H9 (cell line): Measurements from ENCODE around the gene RIMBP2. TPM values are rescaled to one million over a fixed set of nuclear protein-coding genes. Genes with fewer than 3 reads are reported as not detected.

Experiments
- DNase-seq: peaks from one replicate; pipeline ENCODE4 v3.0.0-alpha.2; 2017
- H2AFZ ChIP-seq: one replicate; pipeline ENCODE4 v1.6.1; 2013; ENCODE audit warnings: mild to moderate bottlenecking, low read length, control low read depth, moderate library complexity
- H2AK5ac ChIP-seq: 2 replicates; pipeline ENCODE4 v1.6.1; 2013; ENCODE audit warnings: low read length, control low read depth, mixed read lengths; ENCODE audit not compliant: insufficient read length
- H2BK120ac ChIP-seq: one replicate; pipeline ENCODE4 v1.6.1; 2013; ENCODE audit warnings: low read depth, mild to moderate bottlenecking, low read length, control low read depth, inconsistent platforms; ENCODE audit not compliant: poor library complexity, severe bottlenecking
- H2BK12ac ChIP-seq: 2 replicates; pipeline ENCODE4 v1.6.1; 2013; ENCODE audit warnings: low read length, control low read depth, mixed read lengths, low read depth; ENCODE audit not compliant: insufficient read length
- H2BK15ac ChIP-seq: 2 replicates; pipeline ENCODE4 v1.6.1; 2013; ENCODE audit warnings: low read depth, low read length, control low read depth
- H2BK20ac ChIP-seq: one replicate; pipeline ENCODE4 v1.6.1; 2013; ENCODE audit warnings: low read depth, mild to moderate bottlenecking, low read length, control low read depth, inconsistent platforms; ENCODE audit not compliant: poor library complexity, severe bottlenecking
- H2BK5ac ChIP-seq: 2 replicates; pipeline ENCODE4 v1.6.1; 2013; ENCODE audit warnings: low read length, control low read depth, mixed read lengths; ENCODE audit not compliant: insufficient read length
- H3K14ac ChIP-seq: 2 replicates; pipeline ENCODE4 v1.6.1; 2013; ENCODE audit warnings: low read length, control low read depth; ENCODE audit not compliant: insufficient read depth
- H3K18ac ChIP-seq: 2 replicates; pipeline ENCODE4 v1.6.1; 2013; ENCODE audit warnings: low read depth, mild to moderate bottlenecking, mixed read lengths, low read length, control low read depth; ENCODE audit not compliant: insufficient read length
- H3K23ac ChIP-seq: 2 replicates; pipeline ENCODE4 v1.6.1; 2013; ENCODE audit warnings: low read length, control low read depth, mixed read lengths, low read depth; ENCODE audit not compliant: insufficient read length
- H3K23me2 ChIP-seq: 2 replicates; pipeline ENCODE4 v1.6.1; 2013; ENCODE audit warnings: low read depth, mild to moderate bottlenecking, mixed read lengths, low read length, control low read depth; ENCODE audit not compliant: insufficient read length, poor library complexity, severe bottlenecking
- H3K27ac ChIP-seq: 2 replicates; pipeline ENCODE4 v1.5.1; 2013; ENCODE audit warnings: low read length, control low read depth, mixed read lengths, low read depth; ENCODE audit not compliant: insufficient read length
- H3K27me3 ChIP-seq: 2 replicates; pipeline ENCODE4 v1.6.1; 2013; ENCODE audit warnings: low read length, control low read depth, inconsistent platforms; ENCODE audit not compliant: insufficient read depth
- H3K4ac ChIP-seq: 2 replicates; pipeline ENCODE4 v1.6.1; 2013; ENCODE audit warnings: low read depth, mild to moderate bottlenecking, control low read depth, inconsistent platforms, low read length, moderate library complexity
- H3K4me1 ChIP-seq: 2 replicates; pipeline ENCODE4 v1.6.1; 2013; ENCODE audit warnings: low read length, control low read depth, inconsistent platforms; ENCODE audit not compliant: insufficient read depth
- H3K4me2 ChIP-seq: 2 replicates; pipeline ENCODE4 v1.6.1; 2013; ENCODE audit warnings: low read length, control low read depth, mixed read lengths; ENCODE audit not compliant: insufficient read length, insufficient read depth
- H3K56ac ChIP-seq: 2 replicates; pipeline ENCODE4 v1.6.1; 2013; ENCODE audit warnings: low read depth, mild to moderate bottlenecking, mixed read lengths, low read length, control low read depth; ENCODE audit not compliant: insufficient read length
- H3K79me1 ChIP-seq: 2 replicates; pipeline ENCODE4 v1.6.1; 2013; ENCODE audit warnings: low read depth, mild to moderate bottlenecking, moderate library complexity, low read length, control low read depth, inconsistent platforms; ENCODE audit not compliant: insufficient read depth, poor library complexity, severe bottlenecking
- H3K79me2 ChIP-seq: 2 replicates; pipeline ENCODE4 v1.6.1; 2013; ENCODE audit warnings: low read length, control low read depth, inconsistent platforms; ENCODE audit not compliant: insufficient read depth
- H3K9ac ChIP-seq: 2 replicates; pipeline ENCODE4 v1.6.1; 2013; ENCODE audit warnings: low read length, control low read depth, mixed read lengths; ENCODE audit not compliant: insufficient read length; ENCODE audit errors: extremely low read depth
- H3K9me3 ChIP-seq: one replicate; pipeline ENCODE4 v1.6.1; 2013; ENCODE audit warnings: low read depth, low read length, inconsistent platforms; ENCODE audit not compliant: control insufficient read depth
- H3T11ph ChIP-seq: one replicate; pipeline ENCODE4 v1.6.1; 2013; ENCODE audit warnings: mild to moderate bottlenecking, low read length, control low read depth, inconsistent platforms
- H4K20me1 ChIP-seq: one replicate; pipeline ENCODE4 v1.6.1; 2013; ENCODE audit not compliant: control insufficient read depth, insufficient read length, insufficient read depth
- H4K5ac ChIP-seq: 2 replicates; pipeline ENCODE4 v1.6.1; 2013; ENCODE audit warnings: low read depth, mild to moderate bottlenecking, mixed read lengths, low read length, control low read depth; ENCODE audit not compliant: insufficient read length
- H4K8ac ChIP-seq: replicated peaks from 2 replicates; pipeline ENCODE4 v1.6.1; 2013; ENCODE audit warnings: low read length, control low read depth, mixed read lengths, low read depth; ENCODE audit not compliant: insufficient read length
- H4K91ac ChIP-seq: 2 replicates; pipeline ENCODE4 v1.6.1; 2013; ENCODE audit warnings: low read depth, mild to moderate bottlenecking, moderate library complexity, mixed read lengths, low read length, control low read depth; ENCODE audit not compliant: insufficient read length
- H3K27ac Mint-ChIP-seq, 3 experiments: 2 replicates in 2 of 3; 3 replicates in 1 of 3; pipeline ENCODE4 v1.8.0; 2020 to 2021; ENCODE audit warnings: mixed read lengths in 3 of 3, mild to moderate bottlenecking in 1 of 3, moderate library complexity in 1 of 3
- H3K27me3 Mint-ChIP-seq: 2 replicates; pipeline ENCODE4 v1.8.0; 2021; ENCODE audit warnings: low read depth, mild to moderate bottlenecking, moderate library complexity, mixed read lengths
- H3K36me3 Mint-ChIP-seq, 3 experiments: 2 replicates in 2 of 3; 3 replicates in 1 of 3; pipeline ENCODE4 v1.8.0; 2020 to 2021; ENCODE audit warnings: low read depth in 3 of 3, mixed read lengths in 3 of 3; ENCODE audit not compliant: insufficient read depth in 1 of 3
- H3K4me1 Mint-ChIP-seq, 2 experiments: 2 replicates each; pipeline ENCODE4 v1.8.0; 2020; ENCODE audit warnings: mixed read lengths in 2 of 2
- H3K4me3 Mint-ChIP-seq, 2 experiments: 2 replicates in 1 of 2; 3 replicates in 1 of 2; pipeline ENCODE4 v1.8.0; 2020 to 2021; ENCODE audit warnings: mild to moderate bottlenecking in 2 of 2, mixed read lengths in 2 of 2, moderate library complexity in 1 of 2
- H3K9me3 Mint-ChIP-seq, 2 experiments: 2 replicates in 1 of 2; 3 replicates in 1 of 2; pipeline ENCODE4 v1.8.0; 2020; ENCODE audit warnings: mild to moderate bottlenecking in 2 of 2, mixed read lengths in 2 of 2, moderate library complexity in 1 of 2
- WGBS: extraction: QIAGEN DNeasy Blood & Tissue Kit; methylation state at CpG from one replicate; pipeline ENCODE4 v1.1.7; 2013; ENCODE audit warnings: missing lambda C conversion rate, low lambda C conversion rate, mixed read lengths; ENCODE audit not compliant: insufficient read length; ENCODE audit errors: extremely low coverage; 5-methylcytosine and 5-hydroxymethylcytosine counted together
- total RNA-seq: library from RNA; stranded (reverse); gene quantifications from 2 replicates; pipeline ENCODE4 v1.2.1, GENCODE V29; 2021
- TF ChIP-seq, protein P1 (sequence below): fragments of 200-600 bp; sonication (generic); conservative IDR thresholded peaks from 3 replicates; pipeline ENCODE4 v1.8.0; 2021; ENCODE audit warnings: antibody characterized with exemption, mild to moderate bottlenecking

RIMBP2 gene
- total RNA-seq, 1 experiment from 2014 or later: 0.70 TPM

DNA sequence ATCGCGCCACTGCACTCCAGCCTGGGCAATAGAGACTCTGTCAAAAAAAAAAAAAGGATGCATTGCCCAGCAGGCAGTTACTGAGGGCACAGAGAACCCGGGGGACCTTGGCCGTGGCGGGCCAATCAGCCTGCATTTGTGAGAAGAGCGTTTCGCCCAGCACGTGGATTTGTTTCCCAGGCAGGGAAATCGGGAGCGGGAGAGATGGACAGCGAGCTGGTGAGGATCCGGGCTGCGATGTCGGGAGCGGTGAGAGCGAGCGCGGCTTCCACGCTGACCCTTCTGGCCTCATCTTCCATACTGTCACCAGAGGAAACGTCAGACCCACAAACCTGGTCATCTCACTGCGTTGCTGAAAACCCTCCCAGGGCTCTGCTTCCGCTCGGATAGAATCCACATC, 123.5 kb downstream of the RIMBP2 start:
- no peak overlapping the region for H2BK120ac ChIP-seq
- H3K9me3 Mint-ChIP-seq: peaks cover 3 to 8% of the 10 kb centered on the region in 2 experiments
- WGBS: no CpG with 5 or more reads among the region's 23 CpGs

More for the DNA sequence above, 123.5 kb downstream of the RIMBP2 start:
- H4K91ac ChIP-seq: no peak overlapping the region
- H4K20me1 ChIP-seq: no peaks in the 10 kb centered on the region
- no peak overlapping the region for H4K5ac ChIP-seq
- no peak for DNase-seq
- H3K18ac ChIP-seq: no peak overlapping the region
- no peak overlapping the region for H3K27ac ChIP-seq
- no peak overlapping the region for H3K14ac ChIP-seq
- H3K27me3 ChIP-seq: no peaks in the 10 kb centered on the region
- H3K56ac ChIP-seq: no peak overlapping the region
- H3K79me2 ChIP-seq: no peaks in the 10 kb centered on the region
- no peak overlapping the region for H3K9ac ChIP-seq
- no peak overlapping the region for H2BK12ac ChIP-seq
- no peaks in the 10 kb centered on the region for H3K79me1 ChIP-seq
- no peaks in the 10 kb centered on the region for H3K4me1 ChIP-seq
- no peak overlapping the region for H4K8ac ChIP-seq
- Mint-ChIP-seq H3K36me3 (peaks cover under 1 to 3% (median 2%) of the 10 kb centered on the region in 3 experiments; a peak in 3 of 7 replicates), H3K4me3 (no peak overlapping the region), H3K27me3 (peaks cover 27% of the 10 kb centered on the region), H3K27ac (no peak overlapping the region), H3K4me1 (peaks cover 14 to 15% of the 10 kb centered on the region in 2 experiments)
- H3K4me2 ChIP-seq: no peak overlapping the region
- H3T11ph ChIP-seq: no peak overlapping the region
- H2BK5ac ChIP-seq: no peak overlapping the region
- H2BK20ac ChIP-seq: no peak overlapping the region
- no peak overlapping the region for H3K4ac ChIP-seq
- no peak overlapping the region for H2BK15ac ChIP-seq
- H3K23ac ChIP-seq: no peak overlapping the region
- H3K23me2 ChIP-seq: no peaks in the 10 kb centered on the region
- no peak overlapping the region for H2AFZ ChIP-seq
- no peaks in the 10 kb centered on the region for H3K9me3 ChIP-seq
- TF ChIP-seq, protein P1, sequence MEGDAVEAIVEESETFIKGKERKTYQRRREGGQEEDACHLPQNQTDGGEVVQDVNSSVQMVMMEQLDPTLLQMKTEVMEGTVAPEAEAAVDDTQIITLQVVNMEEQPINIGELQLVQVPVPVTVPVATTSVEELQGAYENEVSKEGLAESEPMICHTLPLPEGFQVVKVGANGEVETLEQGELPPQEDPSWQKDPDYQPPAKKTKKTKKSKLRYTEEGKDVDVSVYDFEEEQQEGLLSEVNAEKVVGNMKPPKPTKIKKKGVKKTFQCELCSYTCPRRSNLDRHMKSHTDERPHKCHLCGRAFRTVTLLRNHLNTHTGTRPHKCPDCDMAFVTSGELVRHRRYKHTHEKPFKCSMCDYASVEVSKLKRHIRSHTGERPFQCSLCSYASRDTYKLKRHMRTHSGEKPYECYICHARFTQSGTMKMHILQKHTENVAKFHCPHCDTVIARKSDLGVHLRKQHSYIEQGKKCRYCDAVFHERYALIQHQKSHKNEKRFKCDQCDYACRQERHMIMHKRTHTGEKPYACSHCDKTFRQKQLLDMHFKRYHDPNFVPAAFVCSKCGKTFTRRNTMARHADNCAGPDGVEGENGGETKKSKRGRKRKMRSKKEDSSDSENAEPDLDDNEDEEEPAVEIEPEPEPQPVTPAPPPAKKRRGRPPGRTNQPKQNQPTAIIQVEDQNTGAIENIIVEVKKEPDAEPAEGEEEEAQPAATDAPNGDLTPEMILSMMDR: no peak
- H2AK5ac ChIP-seq: no peak overlapping the region
